Large intestine (tissue), 3 donors: Measurements from ENCODE around the gene COL5A3. TPM values are rescaled to one million over a fixed set of nuclear protein-coding genes. Genes with fewer than 3 reads are reported as not detected.
"Not testable (repeated sequence)": the region's sequence is repeated elsewhere in the genome, so short reads cannot be mapped to it uniquely, and the experiment has no call there.

Source experiments
- DNase-seq, 2 donors: peaks; one replicate each; pipeline versions ENCODE4 v3.0.0 to v3.0.0-alpha.2; 2013
- H3K27ac ChIP-seq: one replicate; pipeline ENCODE4 v1.5.1; 2013; ENCODE audit warnings: low read length
- H3K27me3 ChIP-seq: 2 replicates; pipeline ENCODE4 v1.6.1; 2013; ENCODE audit warnings: low read length; ENCODE audit not compliant: control insufficient read depth, insufficient read depth
- H3K36me3 ChIP-seq: 2 replicates; pipeline ENCODE4 v1.6.1; 2013; ENCODE audit warnings: low read length; ENCODE audit not compliant: control insufficient read depth, insufficient read depth
- H3K4me1 ChIP-seq: one replicate; pipeline ENCODE4 v1.6.1; 2013; ENCODE audit warnings: low read length; ENCODE audit not compliant: control insufficient read depth, insufficient read depth
- H3K4me3 ChIP-seq: one replicate; pipeline ENCODE4 v1.5.1; 2013; ENCODE audit warnings: low read length
- H3K9me3 ChIP-seq: one replicate; pipeline ENCODE4 v1.6.1; 2013; ENCODE audit warnings: mild to moderate bottlenecking, low read depth, low read length, moderate library complexity; ENCODE audit not compliant: control insufficient read depth
- WGBS: methylation state at CpG from one replicate; pipeline ENCODE4 v1.1.5; 2013; ENCODE audit warnings: low lambda C conversion rate; ENCODE audit not compliant: insufficient coverage; 5-methylcytosine and 5-hydroxymethylcytosine counted together
- polyA plus RNA-seq: library from polyadenylated mRNA; unstranded; fragments of 120-200 nt; gene quantifications from one replicate; pipeline ENCODE4 v1.2.1, GENCODE V29; 2013

Gene COL5A3
- polyA plus RNA-seq, 1 donor, result 5.6 TPM

DNA sequence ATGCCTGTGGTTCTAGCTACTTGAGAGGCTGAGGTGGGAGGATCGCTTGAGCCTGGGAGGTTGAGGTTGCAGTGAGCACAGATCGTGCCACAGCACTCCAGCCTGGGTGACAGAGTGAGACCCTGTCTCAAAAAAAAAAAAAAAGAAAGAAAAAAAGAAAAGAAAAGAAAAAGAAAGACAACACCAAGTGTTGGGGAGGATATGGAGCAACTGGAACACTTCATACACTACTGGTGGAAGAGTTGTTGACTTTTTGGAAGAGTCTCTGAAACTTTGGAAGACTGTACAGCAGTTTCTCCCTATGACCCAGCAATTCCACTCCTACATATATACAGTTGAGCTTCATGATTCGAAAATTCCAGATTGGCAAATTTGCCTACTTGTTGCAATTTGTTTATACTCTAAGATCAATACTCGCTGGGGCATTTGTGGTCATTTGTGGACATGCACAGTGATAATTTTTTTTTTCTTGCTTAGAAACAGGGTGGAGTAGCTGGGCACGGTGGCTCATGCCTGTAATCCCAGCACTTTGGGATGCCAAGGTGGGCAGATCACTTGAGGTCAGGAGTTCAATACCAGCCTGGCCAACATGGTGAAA, 87.4 kb downstream of the COL5A3 start:
- 92% methylated on average over 2 of the region's 5 CpGs for WGBS
- H3K27ac ChIP-seq, H3K36me3 ChIP-seq, H3K4me1 ChIP-seq, H3K4me3 ChIP-seq, H3K9me3 ChIP-seq, DNase-seq, H3K27me3 ChIP-seq: not testable (repeated sequence)

DNA sequence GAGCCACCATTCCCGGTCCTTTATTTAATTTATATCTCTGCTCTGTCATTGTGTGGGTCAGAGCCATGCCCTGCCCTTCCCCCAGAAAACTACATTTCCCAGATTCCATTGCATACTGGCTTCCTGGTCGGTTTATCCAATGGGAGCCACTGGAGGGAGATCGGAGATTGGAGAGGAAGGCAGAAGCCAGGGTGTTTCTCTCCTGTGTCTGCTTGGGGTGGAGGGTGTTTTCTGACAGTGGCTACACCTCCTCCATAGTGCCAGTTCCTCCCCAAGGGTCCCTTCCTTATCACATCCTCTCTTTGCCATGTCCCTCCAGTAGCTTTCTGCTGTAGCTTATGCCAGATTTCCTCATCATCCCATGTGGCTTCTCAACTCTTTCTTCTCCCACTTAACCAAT, 93.0 kb downstream of the COL5A3 start:
- no peak overlapping the region for H3K4me3 ChIP-seq
- no peak for DNase-seq
- no CpG with 5 or more reads among the region's 3 CpGs for WGBS
- peaks cover 3% of the 10 kb centered on the region for H3K4me1 ChIP-seq
- no peaks in the 10 kb centered on the region for H3K36me3 ChIP-seq
- H3K27me3 ChIP-seq, result peaks cover 29% of the 10 kb centered on the region
- H3K27ac ChIP-seq, result no peak overlapping the region
- H3K9me3 ChIP-seq, result no peaks in the 10 kb centered on the region

DNA sequence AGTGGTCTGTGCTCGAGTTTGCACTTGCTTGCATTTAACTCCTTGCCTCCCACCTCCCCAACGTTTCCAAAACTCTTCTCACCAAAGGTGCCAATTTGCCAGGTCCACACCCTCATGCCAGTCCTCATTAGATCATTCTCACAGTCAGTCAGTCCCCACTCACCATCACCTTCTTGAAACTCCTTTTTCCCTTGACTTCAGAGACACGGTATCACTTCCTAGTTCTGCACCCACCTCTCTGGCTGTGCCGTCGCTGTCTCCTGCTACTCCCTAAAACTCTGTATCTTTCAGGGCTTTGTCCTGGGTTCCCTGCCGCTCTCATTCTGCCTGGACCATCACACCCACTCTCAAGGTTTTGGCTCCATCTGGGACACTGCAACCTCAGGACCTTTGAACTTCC, 93.6 kb downstream of the COL5A3 start:
- Histone ChIP-seq H3K27me3 (peaks cover 35% of the 10 kb centered on the region), H3K36me3 (no peaks in the 10 kb centered on the region), H3K9me3 (no peaks in the 10 kb centered on the region), H3K4me1 (peaks cover 3% of the 10 kb centered on the region), H3K4me3 (no peak overlapping the region), H3K27ac (no peak overlapping the region)
- WGBS, result 67% methylated on average over 3 of the region's 6 CpGs
- no peak for DNase-seq

- peak; percentile 42 to 61 for DNase-seq
- 40% methylated on average over 1 of the region's 65 CpGs for WGBS
- no peaks in the 10 kb centered on the region for H3K9me3 ChIP-seq
- no peak overlapping the region for H3K27ac ChIP-seq
- H3K4me3 ChIP-seq, result peak overlapping the region; percentile 21
- no peaks in the 10 kb centered on the region for H3K36me3 ChIP-seq
- peaks cover 3% of the 10 kb centered on the region for H3K4me1 ChIP-seq
- H3K27me3 ChIP-seq, result peaks cover 43% of the 10 kb centered on the region
These were observed 95.7 kb downstream of the COL5A3 start for GRCh38 chr19:9914315-9915207.

GRCh38 chr19:9914001-9914314, 96.3 kb downstream of the COL5A3 start:
- H3K27me3 ChIP-seq, result peaks cover 43% of the 10 kb centered on the region
- H3K27ac ChIP-seq, result no peak overlapping the region
- no peaks in the 10 kb centered on the region for H3K9me3 ChIP-seq
- WGBS, result no CpG with 5 or more reads among the region's 27 CpGs
- peaks cover 3% of the 10 kb centered on the region for H3K4me1 ChIP-seq
- H3K4me3 ChIP-seq, result peak overlapping the region; percentile 21
- no peak for DNase-seq
- no peaks in the 10 kb centered on the region for H3K36me3 ChIP-seq

GRCh38 chr19:9913237-9914000, 96.9 kb downstream of the COL5A3 start:
- no CpG with 5 or more reads among the region's 95 CpGs for WGBS
- no peak overlapping the region for H3K4me3 ChIP-seq
- peaks cover 3% of the 10 kb centered on the region for H3K4me1 ChIP-seq
- H3K27ac ChIP-seq, result no peak overlapping the region
- peaks cover 43% of the 10 kb centered on the region for H3K27me3 ChIP-seq
- H3K9me3 ChIP-seq, result no peaks in the 10 kb centered on the region
- H3K36me3 ChIP-seq, result no peaks in the 10 kb centered on the region
- DNase-seq, result no peak

- H3K36me3 ChIP-seq, result no peaks in the 10 kb centered on the region
- H3K27me3 ChIP-seq, result peaks cover 43% of the 10 kb centered on the region
- no peak overlapping the region for H3K27ac ChIP-seq
- H3K4me3 ChIP-seq, result no peak overlapping the region
- WGBS, result 77% methylated on average over 2 of the region's 24 CpGs
- DNase-seq, result no peak
- peaks cover 3% of the 10 kb centered on the region for H3K4me1 ChIP-seq
- H3K9me3 ChIP-seq, result no peaks in the 10 kb centered on the region
These were observed 97.6 kb downstream of the COL5A3 start for GRCh38 chr19:9912551-9913236.

- Histone ChIP-seq H3K36me3 (no peaks in the 10 kb centered on the region), H3K4me3 (no peak overlapping the region), H3K9me3 (no peaks in the 10 kb centered on the region), H3K4me1 (peaks cover 3% of the 10 kb centered on the region), H3K27ac (no peak overlapping the region), H3K27me3 (peaks cover 38% of the 10 kb centered on the region)
- no CpG with 5 or more reads among the region's 6 CpGs for WGBS
- DNase-seq, result no peak
These were observed 98.6 kb downstream of the COL5A3 start for GRCh38 chr19:9911524-9912185.

DNA sequence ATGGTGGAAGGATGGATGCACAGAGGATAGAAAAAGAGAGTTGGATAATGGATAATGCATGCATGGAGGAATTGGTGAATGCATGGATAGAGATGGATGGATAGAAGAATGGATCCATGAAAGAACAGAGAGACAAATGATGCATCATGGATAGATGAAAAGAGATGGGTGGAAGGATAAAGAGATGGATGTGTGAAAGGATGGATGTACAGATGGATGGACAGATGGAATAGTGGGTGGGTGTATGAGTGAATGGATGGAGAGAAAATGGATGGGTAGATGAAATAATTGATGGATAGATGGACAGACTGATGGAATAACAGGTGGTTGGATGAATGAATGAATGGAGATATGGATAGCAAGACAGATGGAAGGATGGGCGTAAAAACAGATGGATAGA, 99.7 kb downstream of the COL5A3 start:
- 100% methylated on average over 1 of the region's 1 CpG for WGBS
- H3K9me3 ChIP-seq, result no peaks in the 10 kb centered on the region
- peaks cover 3% of the 10 kb centered on the region for H3K4me1 ChIP-seq
- no peak overlapping the region for H3K4me3 ChIP-seq
- peaks cover 36% of the 10 kb centered on the region for H3K27me3 ChIP-seq
- no peaks in the 10 kb centered on the region for H3K36me3 ChIP-seq
- no peak overlapping the region for H3K27ac ChIP-seq
- DNase-seq, result no peak
